Gastroesophageal sphincter (tissue), 3 donors: ENCODE measurements around the gene LRCH3.

Source experiments
- EP300 ChIP-seq: sonication (generic); formaldehyde crosslinking; IDR thresholded peaks from one replicate; pipeline ENCODE4 v1.6.1; 2017; ENCODE audit warnings: antibody characterized with exemption, mild to moderate bottlenecking
- POLR2A ChIP-seq, 2 donors: fragments of 450-650 bp; IDR thresholded peaks; one replicate each; pipeline ENCODE4 v1.6.1; 2017; ENCODE audit warnings: antibody characterized with exemption in 2 of 2, mild to moderate bottlenecking in 2 of 2, moderate library complexity in 1 of 2
- POLR2AphosphoS5 ChIP-seq: sonication (generic); formaldehyde crosslinking; IDR thresholded peaks from one replicate; pipeline ENCODE4 v1.6.1; 2017; ENCODE audit warnings: antibody characterized with exemption
- TF ChIP-seq, protein P1 (sequence below), 4 experiments: fragments of 200-600 bp in 2 of 4; fragments of 450-650 bp in 2 of 4; sonication (generic) in 1 of 4; IDR thresholded peaks; one replicate each; pipeline ENCODE4 v1.5.1; 2017 to 2019; ENCODE audit warnings: antibody characterized with exemption in 4 of 4, mild to moderate bottlenecking in 2 of 4, moderate library complexity in 2 of 4

DNA sequence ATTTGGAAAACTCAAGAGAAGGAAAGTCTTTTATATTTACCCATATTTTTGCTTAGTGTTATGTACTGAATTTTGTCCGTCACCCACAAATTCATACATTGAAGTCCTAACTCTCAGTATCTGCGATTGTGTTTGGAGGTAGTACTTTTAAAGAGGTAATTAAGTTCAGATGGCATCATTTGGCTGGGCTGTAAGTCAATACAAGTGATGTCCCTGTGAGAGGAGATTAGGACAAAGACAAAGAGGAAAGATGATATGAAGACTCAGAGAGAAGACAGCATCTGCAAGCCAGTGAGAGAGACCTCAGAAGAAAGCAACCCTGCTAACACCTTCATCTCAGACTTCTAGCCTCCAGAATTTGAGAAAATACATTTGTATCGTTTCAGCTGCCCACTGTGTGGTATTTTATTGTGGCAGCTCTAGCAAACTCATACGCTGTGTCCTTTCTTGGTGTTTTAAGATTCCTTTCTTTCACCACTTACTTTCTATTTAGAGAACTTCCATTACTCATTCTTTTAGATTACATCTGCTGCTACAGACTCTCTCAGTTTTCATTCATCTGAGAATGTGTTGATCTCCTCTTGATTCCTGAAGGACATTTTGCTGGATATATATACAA, 17.0 kb downstream of the LRCH3 start:
- TF ChIP-seq, protein P1, sequence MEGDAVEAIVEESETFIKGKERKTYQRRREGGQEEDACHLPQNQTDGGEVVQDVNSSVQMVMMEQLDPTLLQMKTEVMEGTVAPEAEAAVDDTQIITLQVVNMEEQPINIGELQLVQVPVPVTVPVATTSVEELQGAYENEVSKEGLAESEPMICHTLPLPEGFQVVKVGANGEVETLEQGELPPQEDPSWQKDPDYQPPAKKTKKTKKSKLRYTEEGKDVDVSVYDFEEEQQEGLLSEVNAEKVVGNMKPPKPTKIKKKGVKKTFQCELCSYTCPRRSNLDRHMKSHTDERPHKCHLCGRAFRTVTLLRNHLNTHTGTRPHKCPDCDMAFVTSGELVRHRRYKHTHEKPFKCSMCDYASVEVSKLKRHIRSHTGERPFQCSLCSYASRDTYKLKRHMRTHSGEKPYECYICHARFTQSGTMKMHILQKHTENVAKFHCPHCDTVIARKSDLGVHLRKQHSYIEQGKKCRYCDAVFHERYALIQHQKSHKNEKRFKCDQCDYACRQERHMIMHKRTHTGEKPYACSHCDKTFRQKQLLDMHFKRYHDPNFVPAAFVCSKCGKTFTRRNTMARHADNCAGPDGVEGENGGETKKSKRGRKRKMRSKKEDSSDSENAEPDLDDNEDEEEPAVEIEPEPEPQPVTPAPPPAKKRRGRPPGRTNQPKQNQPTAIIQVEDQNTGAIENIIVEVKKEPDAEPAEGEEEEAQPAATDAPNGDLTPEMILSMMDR (IDR thresholded peaks at IDR 0.05), result no peak
- TF ChIP-seq POLR2AphosphoS5 (no peak), EP300 (no peak), POLR2A (IDR thresholded peaks at IDR 0.05) (no peak)
